Stimulated activated CD8-positive, alpha-beta memory T cell treated with anti-CD3 and anti-CD28 coated beads, Interleukin-12 subunit alpha, Interleukin-12 subunit beta, amount 100 ng/mL, for 24 hours (primary cell): ENCODE data around the gene ST3GAL4.
"Not testable (repeated sequence)": the region's sequence is repeated elsewhere in the genome, so short reads cannot be mapped to it uniquely, and the experiment has no call there.

Experiments
- DNase-seq: peaks from one replicate; pipeline ENCODE4 v3.0.0-alpha.2; 2020; ENCODE audit errors: extremely low read depth

Gene ST3GAL4

GRCh38 chr11:126387857-126388256 lies 32.4 kb downstream of the ST3GAL4 start:
- DNase-seq, result no peak

GRCh38 chr11:126390272-126390867 lies 34.9 kb downstream of the ST3GAL4 start:
- DNase-seq, result no peak

GRCh38 chr11:126391286-126391954 lies 35.9 kb downstream of the ST3GAL4 start:
- DNase-seq, result no peak

- no peak for DNase-seq
Measured at GRCh38 chr11:126391970-126392632, 36.6 kb downstream of the ST3GAL4 start.

DNA sequence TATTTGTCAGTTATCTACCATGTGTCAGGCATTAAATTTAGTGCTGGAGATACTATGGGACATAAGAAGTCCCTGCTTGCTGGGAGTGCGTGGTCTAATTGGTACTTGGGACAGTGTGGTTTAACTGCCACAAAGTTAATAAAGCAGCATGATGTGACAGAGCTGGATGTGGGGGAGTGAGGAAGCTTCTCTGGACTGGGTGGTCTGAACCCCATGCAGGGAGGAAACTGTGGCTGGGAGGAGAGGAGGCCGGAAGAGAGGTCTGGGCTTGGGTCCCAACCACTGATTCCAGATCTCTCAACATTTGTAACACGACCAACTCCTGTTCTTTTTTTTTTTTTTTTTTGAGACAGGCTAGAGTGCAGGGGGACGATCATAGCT lies 37.1 kb downstream of the ST3GAL4 start:
- DNase-seq, result no peak

DNA sequence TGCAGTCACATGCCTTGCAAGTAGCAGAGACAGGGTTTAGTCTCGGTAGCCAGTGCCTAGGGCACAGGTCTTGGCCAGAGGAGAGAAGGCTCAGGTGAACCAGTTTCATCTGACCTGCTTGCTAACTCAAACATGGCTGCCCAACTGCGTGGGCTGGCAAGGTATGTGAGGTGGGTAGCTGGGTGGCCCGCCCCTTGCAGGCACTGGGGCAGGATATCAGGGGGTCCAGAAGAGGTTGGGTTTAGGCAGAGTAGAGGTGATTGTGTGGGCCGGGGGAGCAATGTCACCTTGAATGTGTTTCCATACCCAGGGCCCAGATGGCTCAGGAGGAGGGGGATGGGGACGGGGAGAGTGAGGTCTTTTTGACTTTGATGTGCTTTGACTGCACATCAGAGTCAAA lies 37.7 kb downstream of the ST3GAL4 start:
- no peak for DNase-seq

- DNase-seq, result no peak
Measured at GRCh38 chr11:126394036-126394435, 38.5 kb downstream of the ST3GAL4 start.

GRCh38 chr11:126394634-126395072 lies 39.2 kb downstream of the ST3GAL4 start:
- not testable (repeated sequence) for DNase-seq

GRCh38 chr11:126395784-126396183 lies 40.3 kb downstream of the ST3GAL4 start:
- DNase-seq, result not testable (repeated sequence)

GRCh38 chr11:126396266-126396665 lies 40.8 kb downstream of the ST3GAL4 start:
- not testable (repeated sequence) for DNase-seq

GRCh38 chr11:126396965-126397364 lies 41.5 kb downstream of the ST3GAL4 start:
- DNase-seq, result no peak

DNA sequence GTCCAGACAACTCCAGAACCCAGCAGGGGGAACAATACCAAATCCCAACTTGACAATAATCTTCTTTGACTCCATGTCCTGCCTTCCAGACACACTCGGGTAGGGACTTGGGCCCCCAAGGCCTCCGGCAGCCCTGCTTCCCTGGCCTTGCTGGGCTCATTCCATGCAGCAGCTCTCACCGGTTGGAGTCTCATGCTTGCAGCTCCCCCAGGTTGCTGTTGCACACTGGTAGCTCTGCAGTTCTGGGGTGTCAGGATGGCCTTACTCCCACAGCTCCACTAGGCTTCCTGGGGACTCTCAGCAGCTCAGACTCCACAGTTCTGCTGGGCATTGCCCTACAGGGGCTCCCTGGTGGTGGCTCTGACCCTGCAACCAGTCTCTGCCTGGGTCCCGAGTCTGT lies 42.8 kb downstream of the ST3GAL4 start:
- no peak for DNase-seq

GRCh38 chr11:126398721-126399120 lies 43.2 kb downstream of the ST3GAL4 start:
- DNase-seq, result no peak

- no peak for DNase-seq
Measured at GRCh38 chr11:126400019-126400418, 44.5 kb downstream of the ST3GAL4 start.

DNA sequence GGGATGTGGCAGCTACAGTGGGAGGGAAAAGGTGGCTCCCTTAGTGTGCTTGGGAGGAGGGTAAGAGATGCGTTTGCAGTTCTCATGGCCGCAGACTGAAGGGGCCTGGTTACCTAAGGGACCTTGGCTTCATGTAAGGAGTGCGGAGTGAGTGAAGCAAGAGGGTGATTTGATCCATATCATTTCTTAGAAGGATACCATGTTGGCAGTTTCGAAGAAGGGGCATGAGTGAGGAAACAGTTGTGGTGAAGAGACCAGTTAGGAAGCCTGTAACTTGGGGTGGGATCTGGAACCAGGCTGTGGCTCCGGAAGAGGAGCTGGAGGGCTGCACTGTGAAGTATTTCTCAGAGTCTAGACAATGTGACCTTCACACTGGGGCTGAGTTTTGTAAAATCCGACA lies 45.0 kb downstream of the ST3GAL4 start:
- DNase-seq, result no peak

- no peak for DNase-seq
Measured at GRCh38 chr11:126403022-126403581, 47.6 kb downstream of the ST3GAL4 start.

GRCh38 chr11:126403658-126404057 lies 48.2 kb downstream of the ST3GAL4 start:
- DNase-seq, result no peak

- DNase-seq, result no peak
Measured at GRCh38 chr11:126404367-126404766, 48.9 kb downstream of the ST3GAL4 start.

DNA sequence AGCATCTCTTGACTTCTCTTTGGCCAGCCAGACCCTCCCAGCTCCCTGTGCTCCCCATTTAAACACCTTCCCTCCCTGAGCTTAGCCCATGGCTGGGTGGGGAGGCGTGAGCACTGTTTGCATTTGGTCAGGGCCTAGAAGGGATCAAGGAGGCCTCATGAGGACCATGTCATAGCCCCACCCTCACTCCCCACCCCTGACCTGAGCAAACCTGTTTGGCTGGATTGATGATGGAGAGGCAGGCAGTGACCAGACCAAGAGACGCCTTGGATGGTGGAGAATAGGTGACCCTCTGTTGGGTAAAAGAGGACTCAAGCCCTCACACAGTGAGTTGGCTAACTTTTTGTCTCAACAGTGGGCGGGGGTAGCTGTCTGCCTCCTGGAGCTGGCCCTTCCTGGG lies 49.9 kb downstream of the ST3GAL4 start:
- DNase-seq, result no peak

DNA sequence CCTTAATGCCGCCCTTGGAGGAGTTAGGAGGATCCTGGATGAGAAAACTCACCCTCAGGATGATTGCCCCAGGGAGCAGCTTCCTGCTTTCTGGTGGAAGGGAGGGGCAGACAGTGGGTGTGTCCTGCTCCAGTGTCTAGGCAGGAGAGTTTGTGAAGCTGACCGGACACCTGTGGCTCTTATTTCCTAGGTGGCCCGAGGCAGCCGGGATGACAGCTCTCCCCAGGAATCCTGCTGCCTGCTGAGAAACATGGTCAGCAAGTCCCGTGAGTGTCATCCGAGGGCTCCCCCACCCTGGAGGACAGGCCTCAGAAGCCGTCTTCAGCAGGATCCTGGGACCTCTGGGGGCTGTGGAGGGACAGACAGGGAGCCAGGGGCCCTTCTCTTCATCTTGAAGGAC lies 50.4 kb downstream of the ST3GAL4 start:
- no peak for DNase-seq

GRCh38 chr11:126406368-126406767 lies 50.9 kb downstream of the ST3GAL4 start:
- DNase-seq, result no peak

GRCh38 chr11:126407101-126407521 lies 51.6 kb downstream of the ST3GAL4 start:
- DNase-seq, result no peak
